K562 (cell line): Measurements from ENCODE around the gene OR10D3. TPM values are rescaled to one million over a fixed set of nuclear protein-coding genes. Genes with fewer than 3 reads are reported as not detected.

Experiments used
- ATAC-seq: fragments of 200-7000 bp; cut with Tn5 transposase; 3 replicates; pipeline ENCODE4 v1.9.1; 2020; ENCODE audit warnings: moderate library complexity
- BruUV-seq: library from RNA; stranded (reverse); fragments of 400-500 nt; replicated peaks from 2 replicates; lab custom pipeline; 2021; lab: Mats Ljungman, UMichigan
- CTCF ChIA-PET: fragments of 300-600 bp; formaldehyde crosslinking; extraction: SDS; loops from one replicate; lab custom pipeline; 2021; ENCODE audit warnings: low intra/inter-chr PET ratio; lab: Yijun Ruan, JAX
- POLR2A ChIA-PET: fragments of 300-600, 350-650 bp; sonication (Branson Sonifier 250); formaldehyde crosslinking; extraction: SDS; loops from one replicate; lab custom pipeline; 2021; ENCODE audit warnings: antibody characterized with exemption, inconsistent platforms; lab: Yijun Ruan, JAX
- DNase-seq, 4 experiments: peaks; one replicate each; pipeline versions ENCODE4 v3.0.0 to v3.0.0-alpha.2; 2011 to 2018; ENCODE audit warnings: low spot score in 3 of 4, mixed read lengths in 3 of 4; ENCODE audit errors: extremely low read depth in 1 of 4
- FAIRE-seq: peaks from 2 replicates; lab custom pipeline; 2011; peaks lifted over from hg19 to GRCh38; lab: Jason Lieb, UNC
- H2AFZ ChIP-seq: 2 replicates; pipeline ENCODE4 v1.6.0; 2011; ENCODE audit warnings: low read depth, low read length, control low read depth, inconsistent platforms
- H3K27ac ChIP-seq: fragments of 200-600 bp; 3 replicates; pipeline ENCODE4 v1.8.0; 2011; ENCODE audit warnings: low read depth, mild to moderate bottlenecking, control low read depth, inconsistent platforms, low read length, moderate library complexity, mixed read lengths; ENCODE audit errors: extremely low read depth
- H3K27me3 ChIP-seq, 2 experiments: fragments of 300-600 bp in 1 of 2; 2 replicates in 1 of 2; 3 replicates in 1 of 2; pipeline versions ENCODE4 v1.6.0 to v1.8.0; 2011; ENCODE audit warnings: inconsistent platforms in 2 of 2, low read length in 2 of 2, mild to moderate bottlenecking in 1 of 2, mixed read lengths in 1 of 2, moderate library complexity in 1 of 2; ENCODE audit not compliant: control insufficient read depth in 2 of 2, insufficient read depth in 2 of 2
- H3K36me3 ChIP-seq: fragments of 300-600 bp; 3 replicates; pipeline ENCODE4 v1.8.0; 2011; ENCODE audit warnings: mild to moderate bottlenecking, low read length, inconsistent platforms; ENCODE audit not compliant: control insufficient read depth, insufficient read depth
- H3K4me1 ChIP-seq, 2 experiments: fragments of 200-600 bp in 1 of 2; replicated peaks in 1 of 2; 2 replicates in 1 of 2; 3 replicates in 1 of 2; pipeline versions ENCODE4 v1.5.1 to v1.8.0; 2011; ENCODE audit warnings: inconsistent platforms in 2 of 2, low read length in 2 of 2, mild to moderate bottlenecking in 1 of 2, mixed read lengths in 1 of 2, moderate library complexity in 1 of 2; ENCODE audit not compliant: control insufficient read depth in 2 of 2, insufficient read depth in 2 of 2
- H3K4me2 ChIP-seq: 2 replicates; pipeline ENCODE4 v1.6.1; 2011; ENCODE audit warnings: low read length, control low read depth, inconsistent platforms, mixed read lengths; ENCODE audit not compliant: insufficient read depth
- H3K4me3 ChIP-seq: fragments of 200-600 bp; sonication (generic), shearing (Covaris generic); 2 replicates; pipeline ENCODE4 v1.5.1; 2016; ENCODE audit warnings: control low read depth, inconsistent platforms
- H3K79me2 ChIP-seq: fragments of 200-600 bp; 3 replicates; pipeline ENCODE4 v1.8.0; 2011; ENCODE audit warnings: low read length, inconsistent platforms; ENCODE audit not compliant: control insufficient read depth, insufficient read depth
- H3K9ac ChIP-seq, 2 experiments: 2 replicates each; pipeline versions ENCODE4 v1.6.0 to v1.6.1; 2011; ENCODE audit warnings: low read depth in 2 of 2, low read length in 2 of 2, control low read depth in 1 of 2, inconsistent platforms in 1 of 2, mild to moderate bottlenecking in 1 of 2, mixed read lengths in 1 of 2; ENCODE audit not compliant: insufficient read depth in 1 of 2
- H3K9me1 ChIP-seq: one replicate; pipeline ENCODE4 v1.6.0; 2011; ENCODE audit warnings: inconsistent platforms, mild to moderate bottlenecking, low read length, moderate library complexity; ENCODE audit not compliant: control insufficient read depth, insufficient read depth
- H3K9me3 ChIP-seq: replicated peaks from 2 replicates; pipeline ENCODE4 v1.5.1; 2011; ENCODE audit warnings: low read depth, low read length, inconsistent platforms; ENCODE audit not compliant: control insufficient read depth, insufficient read depth
- H4K20me1 ChIP-seq: replicated peaks from 2 replicates; pipeline ENCODE4 v1.6.1; 2011; ENCODE audit warnings: low read length, inconsistent platforms, mixed read lengths; ENCODE audit not compliant: control insufficient read depth, insufficient read depth
- CBFA2T3 ChIP-seq: fragments of 450-650 bp; IDR thresholded peaks from 2 replicates; pipeline ENCODE4 v1.6.1; 2017
- NCOA2 ChIP-seq, 2 experiments: fragments of 450-650 bp; IDR thresholded peaks; 2 replicates each; pipeline ENCODE4 v1.6.1; 2018; ENCODE audit warnings: mild to moderate bottlenecking in 2 of 2, moderate library complexity in 1 of 2; ENCODE audit not compliant: partially characterized antibody in 2 of 2
- NFE2 ChIP-seq: IDR thresholded peaks from 2 replicates; pipeline ENCODE4 v1.6.1; 2014; ENCODE audit warnings: antibody characterized with exemption, low read depth
- PHF8 ChIP-seq: fragments of 200-600 bp; sonication (generic); IDR thresholded peaks from 2 replicates; pipeline ENCODE4 v1.6.1; 2012; ENCODE audit warnings: mixed run types, mild to moderate bottlenecking, inconsistent platforms, low read length, moderate library complexity, borderline replicate concordance
- RBM14 ChIP-seq: fragments of 200-400 bp; formaldehyde crosslinking; IDR thresholded peaks from 2 replicates; pipeline ENCODE4 v1.6.1; 2018; ENCODE audit warnings: low read depth, mild to moderate bottlenecking, low read length, moderate library complexity, borderline replicate concordance; ENCODE audit not compliant: insufficient read depth
- SLC30A9 ChIP-seq: fragments of 250-450 bp; sonication (Bioruptor Pico); IDR thresholded peaks from 2 replicates; pipeline ENCODE4 v1.8.0; 2022; ENCODE audit warnings: mild to moderate bottlenecking, moderate library complexity
- SPI1 ChIP-seq: IDR thresholded peaks from 2 replicates; pipeline ENCODE4 v1.6.1; 2011; ENCODE audit warnings: low read depth, low read length, control low read depth, borderline replicate concordance
- SREBF1 ChIP-seq: fragments of 150-350 bp; IDR thresholded peaks from 2 replicates; pipeline ENCODE4 v1.6.1; 2014; ENCODE audit warnings: antibody characterized with exemption, low read depth, low read length, borderline replicate concordance
- WHSC1 ChIP-seq: IDR thresholded peaks from one replicate; pipeline ENCODE4 v1.6.1; 2012; ENCODE audit warnings: low read length, control low read depth, inconsistent platforms
- ZBTB49 ChIP-seq: sonication (generic); formaldehyde crosslinking; IDR thresholded peaks from 2 replicates; pipeline ENCODE4 v1.8.0; 2022; ENCODE audit warnings: missing genetic modification reagents, mild to moderate bottlenecking, borderline replicate concordance
- ZKSCAN3 ChIP-seq: fragments of 250-450 bp; sonication (Bioruptor Pico); IDR thresholded peaks from 2 replicates; pipeline ENCODE4 v1.4.0; 2020
- ZNF561 ChIP-seq: fragments of 450-650 bp; formaldehyde crosslinking; conservative IDR thresholded peaks from 2 replicates; pipeline ENCODE4 v1.4.0; 2020; ENCODE audit warnings: mild to moderate bottlenecking, moderate library complexity
- in situ Hi-C: fragments of 300-500 bp; cut with MboI; formaldehyde crosslinking; loops from 4 replicates; pipeline ENCODE4 v1.15.0; 2018; ENCODE audit warnings: inconsistent platforms, mixed read lengths
- intact Hi-C: fragments of 100-400 bp; cut with micrococcal nuclease; formaldehyde crosslinking; loops from 2 replicates; pipeline ENCODE4 v1.14.2; 2022
- polyA plus RNA-seq, 8 experiments: library from polyadenylated mRNA; depleted of rRNA in 4 of 8; stranded (reverse) in 5 of 8; unstranded in 3 of 8; fragments of >200 nt; fragmentation: Nextera tagmentation in 2 of 8; fragmentation: Illumina TruSeq in 1 of 8; extraction: Ambion mirVana in 2 of 8; extraction: Trizol in 1 of 8; gene quantifications; 2 replicates each; pipeline versions ENCODE4 v1.2.1 to v1.2.3, GENCODE V29; 2011 to 2014; ENCODE audit warnings: inconsistent platforms in 1 of 8, missing spikeins in 1 of 8
- total RNA-seq, 7 experiments: library from RNA; depleted of rRNA in 6 of 7; stranded (reverse); fragments of >200 nt in 6 of 7; fragmentation: Illumina TruSeq in 2 of 7; extraction: Trizol in 2 of 7; gene quantifications; 2 replicates each; pipeline versions ENCODE4 v1.2.1 to v1.2.3, GENCODE V29; 2011 to 2021; ENCODE audit warnings: low replicate concordance in 1 of 7
- TF ChIP-seq, protein P1 (sequence below): fragments of 450-650 bp; IDR thresholded peaks from 2 replicates; pipeline ENCODE4 v1.7.0; 2016; ENCODE audit warnings: borderline replicate concordance
- TF ChIP-seq, protein P2 (sequence below): fragments of 450-650 bp; IDR thresholded peaks from 2 replicates; pipeline ENCODE4 v1.6.1; 2018; ENCODE audit not compliant: partially characterized antibody
- TF ChIP-seq, protein P3 (sequence below): fragments of 250-450 bp; sonication (Bioruptor Pico); IDR thresholded peaks from 2 replicates; pipeline ENCODE4 v1.8.0; 2021; ENCODE audit warnings: borderline replicate concordance, mild to moderate bottlenecking, moderate library complexity; ENCODE audit not compliant: poor library complexity, severe bottlenecking

The OR10D3 gene
- total and polyA plus RNA-seq, 9 of the 15 experiments (the other 6 are each of a cell fraction or from before 2014, with no cell fraction given) = 0.07 to 2.9 (median 0.80) TPM; not detected in 1

- ATAC-seq = no peak
- H2AFZ ChIP-seq = no peak overlapping the region
- no peak overlapping the region for H3K27ac ChIP-seq
- H3K4me1 ChIP-seq = no peaks in the 10 kb centered on the region; a peak in 1 of 5 replicates
- CTCF ChIA-PET = no interaction called here
- H3K4me3 ChIP-seq = no peak overlapping the region
- no peak overlapping the region for H3K4me2 ChIP-seq
- H3K9ac ChIP-seq = no peak overlapping the region
- H3K9me3 ChIP-seq = no peaks in the 10 kb centered on the region
- no peaks in the 10 kb centered on the region for H3K36me3 ChIP-seq
- POLR2A ChIA-PET = no interaction called here
- no peaks in the 10 kb centered on the region for H4K20me1 ChIP-seq
- in situ Hi-C loops (no loop called here), intact Hi-C loops (no loop called here)
- peaks cover 2 to 7% of the 10 kb centered on the region in 2 experiments; a peak in 2 of 5 replicates for H3K27me3 ChIP-seq
- no peaks in the 10 kb centered on the region for H3K9me1 ChIP-seq
- no TSS peak for BruUV-seq
- H3K79me2 ChIP-seq = no peaks in the 10 kb centered on the region
- no peak for FAIRE-seq
- DNase-seq = no peak
- no peak for TF ChIP-seq SLC30A9 (CRISPR knock-in tag)
- no peak for TF ChIP-seq CBFA2T3
- no peak for TF ChIP-seq ZBTB49 (CRISPR knock-in tag)
- TF ChIP-seq, protein P1, sequence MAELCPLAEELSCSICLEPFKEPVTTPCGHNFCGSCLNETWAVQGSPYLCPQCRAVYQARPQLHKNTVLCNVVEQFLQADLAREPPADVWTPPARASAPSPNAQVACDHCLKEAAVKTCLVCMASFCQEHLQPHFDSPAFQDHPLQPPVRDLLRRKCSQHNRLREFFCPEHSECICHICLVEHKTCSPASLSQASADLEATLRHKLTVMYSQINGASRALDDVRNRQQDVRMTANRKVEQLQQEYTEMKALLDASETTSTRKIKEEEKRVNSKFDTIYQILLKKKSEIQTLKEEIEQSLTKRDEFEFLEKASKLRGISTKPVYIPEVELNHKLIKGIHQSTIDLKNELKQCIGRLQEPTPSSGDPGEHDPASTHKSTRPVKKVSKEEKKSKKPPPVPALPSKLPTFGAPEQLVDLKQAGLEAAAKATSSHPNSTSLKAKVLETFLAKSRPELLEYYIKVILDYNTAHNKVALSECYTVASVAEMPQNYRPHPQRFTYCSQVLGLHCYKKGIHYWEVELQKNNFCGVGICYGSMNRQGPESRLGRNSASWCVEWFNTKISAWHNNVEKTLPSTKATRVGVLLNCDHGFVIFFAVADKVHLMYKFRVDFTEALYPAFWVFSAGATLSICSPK = no peak
- no peak for TF ChIP-seq NCOA2 (IDR thresholded peaks at IDR 0.05; ENCODE audit: partially characterized antibody in 2 of 2)
- no peak for TF ChIP-seq PHF8
- no peak for TF ChIP-seq NFE2
- TF ChIP-seq, protein P2, sequence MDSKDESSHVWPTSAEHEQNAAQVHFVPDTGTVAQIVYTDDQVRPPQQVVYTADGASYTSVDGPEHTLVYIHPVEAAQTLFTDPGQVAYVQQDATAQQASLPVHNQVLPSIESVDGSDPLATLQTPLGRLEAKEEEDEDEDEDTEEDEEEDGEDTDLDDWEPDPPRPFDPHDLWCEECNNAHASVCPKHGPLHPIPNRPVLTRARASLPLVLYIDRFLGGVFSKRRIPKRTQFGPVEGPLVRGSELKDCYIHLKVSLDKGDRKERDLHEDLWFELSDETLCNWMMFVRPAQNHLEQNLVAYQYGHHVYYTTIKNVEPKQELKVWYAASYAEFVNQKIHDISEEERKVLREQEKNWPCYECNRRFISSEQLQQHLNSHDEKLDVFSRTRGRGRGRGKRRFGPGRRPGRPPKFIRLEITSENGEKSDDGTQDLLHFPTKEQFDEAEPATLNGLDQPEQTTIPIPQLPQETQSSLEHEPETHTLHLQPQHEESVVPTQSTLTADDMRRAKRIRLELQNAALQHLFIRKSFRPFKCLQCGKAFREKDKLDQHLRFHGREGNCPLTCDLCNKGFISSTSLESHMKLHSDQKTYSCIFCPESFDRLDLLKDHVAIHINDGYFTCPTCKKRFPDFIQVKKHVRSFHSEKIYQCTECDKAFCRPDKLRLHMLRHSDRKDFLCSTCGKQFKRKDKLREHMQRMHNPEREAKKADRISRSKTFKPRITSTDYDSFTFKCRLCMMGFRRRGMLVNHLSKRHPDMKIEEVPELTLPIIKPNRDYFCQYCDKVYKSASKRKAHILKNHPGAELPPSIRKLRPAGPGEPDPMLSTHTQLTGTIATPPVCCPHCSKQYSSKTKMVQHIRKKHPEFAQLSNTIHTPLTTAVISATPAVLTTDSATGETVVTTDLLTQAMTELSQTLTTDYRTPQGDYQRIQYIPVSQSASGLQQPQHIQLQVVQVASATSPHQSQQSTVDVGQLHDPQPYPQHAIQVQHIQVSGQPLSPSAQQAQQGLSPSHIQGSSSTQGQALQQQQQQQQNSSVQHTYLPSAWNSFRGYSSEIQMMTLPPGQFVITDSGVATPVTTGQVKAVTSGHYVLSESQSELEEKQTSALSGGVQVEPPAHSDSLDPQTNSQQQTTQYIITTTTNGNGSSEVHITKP = no peak
- no peak for TF ChIP-seq SREBF1
- no peak for TF ChIP-seq ZNF561 (CRISPR knock-in tag)
- no peak for TF ChIP-seq RBM14
- TF ChIP-seq, protein P3, sequence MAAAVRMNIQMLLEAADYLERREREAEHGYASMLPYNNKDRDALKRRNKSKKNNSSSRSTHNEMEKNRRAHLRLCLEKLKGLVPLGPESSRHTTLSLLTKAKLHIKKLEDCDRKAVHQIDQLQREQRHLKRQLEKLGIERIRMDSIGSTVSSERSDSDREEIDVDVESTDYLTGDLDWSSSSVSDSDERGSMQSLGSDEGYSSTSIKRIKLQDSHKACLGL (CRISPR knock-in tag) = no peak
- no peak for TF ChIP-seq ZKSCAN3 (CRISPR knock-in tag)
- no peak for TF ChIP-seq WHSC1
- TF ChIP-seq SPI1 = no peak
Measured at GRCh38 chr11:124159481-124159880, 23.7 kb upstream of the OR10D3 start.
